Left ventricle myocardium inferior (tissue), 1 donor: ENCODE measurements around the gene TPP2. TPM values are rescaled to one million over a fixed set of nuclear protein-coding genes. Genes with fewer than 3 reads are reported as not detected.

Source experiments
- DNase-seq: peaks from one replicate; pipeline ENCODE4 v3.0.0-alpha.2; 2020
- H3K27ac ChIP-seq: fragments of 200-600 bp; replicated peaks from 2 replicates; pipeline ENCODE4 v1.8.0; 2021
- H3K27me3 ChIP-seq: fragments of 200-600 bp; 2 replicates; pipeline ENCODE4 v1.8.0; 2021; ENCODE audit warnings: low read depth
- H3K36me3 ChIP-seq: fragments of 200-600 bp; 2 replicates; pipeline ENCODE4 v1.8.0; 2021
- H3K4me1 ChIP-seq: fragments of 200-600 bp; 2 replicates; pipeline ENCODE4 v1.8.0; 2021
- H3K4me3 ChIP-seq: fragments of 200-600 bp; 2 replicates; pipeline ENCODE4 v1.8.0; 2021; ENCODE audit warnings: mild to moderate bottlenecking, moderate library complexity
- H3K9me3 ChIP-seq: fragments of 200-600 bp; replicated peaks from 2 replicates; pipeline ENCODE4 v1.8.0; 2021
- CTCF ChIP-seq: fragments of 200-600 bp; IDR thresholded peaks from 2 replicates; pipeline ENCODE4 v1.8.0; 2021; ENCODE audit warnings: antibody characterized with exemption, mild to moderate bottlenecking, borderline replicate concordance
- intact Hi-C: fragments of 100-400 bp; cut with micrococcal nuclease; formaldehyde crosslinking; loops from one replicate; pipeline ENCODE4 v1.11.0; 2022
- total RNA-seq: library from RNA; stranded (reverse); fragmentation: NEBNext Ultra II Directional; extraction: Animal tissue kit (Norgen Biotek cat#: 25700); gene quantifications from one replicate; pipeline ENCODE4 v1.2.1, GENCODE V29; 2021
- donor health status: DM: no; HTN: yes; CAD: no; lungs with severe emphysema.

TPP2 gene
- total RNA-seq, 1 donor from 2014 or later = 29.0 TPM

DNA sequence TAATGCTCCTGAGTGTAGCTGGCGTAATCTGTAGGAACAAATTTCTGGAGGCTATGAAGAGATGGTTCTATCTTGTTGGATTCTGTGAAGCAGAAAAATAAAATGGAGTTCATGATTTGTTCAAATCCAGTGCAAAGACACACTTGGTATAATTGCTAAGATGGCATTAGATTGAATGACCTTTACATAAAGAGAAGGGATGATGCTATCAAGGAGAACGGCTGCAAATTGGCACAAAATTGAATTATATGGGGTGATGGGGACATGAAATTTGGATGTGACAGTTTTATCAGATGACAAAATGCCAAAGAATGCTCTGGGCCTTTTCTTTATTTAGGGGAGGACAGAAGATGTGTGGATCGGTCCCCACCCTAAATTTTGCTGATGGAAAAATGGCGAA lies 94.1 kb downstream of the TPP2 start:
- peaks cover 33% of the 10 kb centered on the region for H3K27me3 ChIP-seq
- no peak overlapping the region for H3K27ac ChIP-seq

GRCh38 chr13:102692491-102692826 lies 95.7 kb downstream of the TPP2 start:
- Histone ChIP-seq H3K27me3 (peaks cover 33% of the 10 kb centered on the region), H3K4me1 (peaks cover 3% of the 10 kb centered on the region), H3K27ac (no peak overlapping the region), H3K9me3 (no peaks in the 10 kb centered on the region), H3K36me3 (no peaks in the 10 kb centered on the region), H3K4me3 (no peak overlapping the region)
- no peak for TF ChIP-seq CTCF
- intact Hi-C loops = no loop called here
- DNase-seq = no peak

More for the DNA sequence above, 94.1 kb downstream of the TPP2 start:
- H3K9me3 ChIP-seq = no peaks in the 10 kb centered on the region
- H3K36me3 ChIP-seq = no peaks in the 10 kb centered on the region
- intact Hi-C loops = no loop called here
- no peak for TF ChIP-seq CTCF
- H3K4me3 ChIP-seq = no peak overlapping the region
- peaks cover 3% of the 10 kb centered on the region for H3K4me1 ChIP-seq
- DNase-seq = no peak

GRCh38 chr13:102693250-102693649 lies 96.5 kb downstream of the TPP2 start:
- Histone ChIP-seq H3K27me3 (peaks cover 33% of the 10 kb centered on the region), H3K9me3 (peaks cover 2% of the 10 kb centered on the region), H3K27ac (no peak overlapping the region), H3K4me3 (no peak overlapping the region), H3K36me3 (no peaks in the 10 kb centered on the region), H3K4me1 (peaks cover 3% of the 10 kb centered on the region)
- no peak for DNase-seq
- no peak for TF ChIP-seq CTCF
- intact Hi-C loops = no loop called here

GRCh38 chr13:102693776-102694175 lies 97.0 kb downstream of the TPP2 start:
- H3K9me3 ChIP-seq = peaks cover 8% of the 10 kb centered on the region
- H3K36me3 ChIP-seq = no peaks in the 10 kb centered on the region
- no peak overlapping the region for H3K4me3 ChIP-seq
- no peak overlapping the region for H3K27ac ChIP-seq
- intact Hi-C loops = no loop called here
- no peak for TF ChIP-seq CTCF
- H3K4me1 ChIP-seq = peaks cover 3% of the 10 kb centered on the region
- no peak for DNase-seq
- peaks cover 33% of the 10 kb centered on the region for H3K27me3 ChIP-seq

GRCh38 chr13:102694937-102695336 lies 98.2 kb downstream of the TPP2 start, which contains the start of gene METTL21C:
TSS of gene METTL21C (minus strand) at chr13:102695044. CDS start at chr13:102694498, 546 bp downstream.
- Histone ChIP-seq H3K36me3 (no peaks in the 10 kb centered on the region), H3K27ac (no peak within 1 kb of the TSS), H3K27me3 (peaks cover 33% of the 10 kb centered on the region), H3K9me3 (peaks cover 13% of the 10 kb centered on the region), H3K4me1 (peaks cover 6% of the 10 kb centered on the region), H3K4me3 (no peak within 1 kb of the TSS)
- DNase-seq = no peak
- intact Hi-C loops = no loop called here
- no peak for TF ChIP-seq CTCF

DNA sequence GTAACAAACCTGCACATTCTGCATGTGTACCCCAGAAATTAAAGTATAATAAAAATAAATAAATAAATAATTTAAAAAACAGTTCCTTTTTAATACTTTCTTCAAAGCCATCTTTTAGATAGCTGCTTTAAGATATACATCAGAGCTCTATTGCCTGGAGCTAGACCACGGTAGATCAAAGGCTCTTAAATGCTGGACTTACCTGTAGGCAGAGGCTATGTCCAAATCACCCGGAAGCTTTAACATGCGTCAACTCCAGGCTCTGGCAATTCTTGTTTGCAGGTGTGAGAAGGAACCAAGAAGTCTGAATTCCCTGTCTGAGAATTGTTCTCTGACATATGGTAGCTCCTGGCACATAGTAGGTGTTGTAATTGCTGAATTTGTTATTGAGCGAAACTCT lies 99.7 kb downstream of the TPP2 start:
- H3K27me3 ChIP-seq = peaks cover 25% of the 10 kb centered on the region
- H3K36me3 ChIP-seq = no peaks in the 10 kb centered on the region
- H3K27ac ChIP-seq = no peak overlapping the region
- H3K4me1 ChIP-seq = peaks cover 17% of the 10 kb centered on the region
- DNase-seq = no peak
- intact Hi-C loops = no loop called here
- H3K4me3 ChIP-seq = no peak overlapping the region
- TF ChIP-seq CTCF = no peak
- peaks cover 13% of the 10 kb centered on the region for H3K9me3 ChIP-seq
